Measurements from ENCODE around the gene MTARC2.

Gene MTARC2

DNA sequence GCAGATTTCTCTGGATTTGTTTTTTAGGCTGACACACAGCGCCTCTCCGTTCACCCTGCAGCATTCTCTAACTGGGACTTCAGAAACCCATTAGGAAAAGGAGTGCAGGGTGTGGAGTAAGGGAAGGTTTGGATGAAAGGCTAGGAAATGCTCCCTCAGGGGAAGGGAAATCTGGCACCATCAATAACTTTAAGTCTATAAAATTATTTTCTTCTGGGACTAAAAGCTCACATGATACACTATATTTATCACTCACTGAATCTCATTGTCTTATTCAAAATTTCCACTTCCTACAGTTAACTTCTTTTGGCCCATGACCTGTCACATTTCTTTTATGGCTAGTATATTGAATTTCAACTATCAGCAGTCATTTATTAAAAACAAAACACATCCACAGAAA lies 85.3 kb downstream of the MTARC2 start:
- DNase-seq = no peak
